K562 (cell line): ENCODE results near the gene PSMD9. TPM values are rescaled to one million over a fixed set of nuclear protein-coding genes. Genes with fewer than 3 reads are reported as not detected.

ENCODE experiments used
- AFF4 ChIP-seq: sonication (generic); formaldehyde crosslinking; IDR thresholded peaks from 2 replicates; pipeline ENCODE4 v1.8.0; 2023; ENCODE audit warnings: mild to moderate bottlenecking, missing genetic modification reagents
- ATF1 ChIP-seq, 2 experiments: fragments of 450-650 bp in 1 of 2; IDR thresholded peaks; 2 replicates each; pipeline ENCODE4 v1.6.1; 2016; ENCODE audit warnings: missing compliant biosample characterization in 1 of 2, missing genetic modification characterization in 1 of 2
- ATF7 ChIP-seq: fragments of 450-650 bp; IDR thresholded peaks from 2 replicates; pipeline ENCODE4 v1.7.1; 2014; ENCODE audit warnings: mild to moderate bottlenecking, moderate library complexity
- EGR1 ChIP-seq: fragments of 450-650 bp; conservative IDR thresholded peaks from 2 replicates; pipeline ENCODE4 v1.6.1; 2017; ENCODE audit warnings: mild to moderate bottlenecking
- EP300 ChIP-seq: IDR thresholded peaks from 2 replicates; pipeline ENCODE4 v1.6.1; 2012; ENCODE audit warnings: low read length, improper control_type of control experiment
- ESRRA ChIP-seq: fragments of 450-650 bp; IDR thresholded peaks from 2 replicates; pipeline ENCODE4 v1.6.1; 2014; ENCODE audit warnings: low read depth, mild to moderate bottlenecking, moderate library complexity, borderline replicate concordance
- ETV1 ChIP-seq: fragments of 450-650 bp; conservative IDR thresholded peaks from 2 replicates; pipeline ENCODE4 v1.6.1; 2016; ENCODE audit warnings: missing genetic modification characterization, control low read depth, low read depth, missing compliant biosample characterization
- FOXP1 ChIP-seq: sonication (generic); formaldehyde crosslinking; IDR thresholded peaks from 2 replicates; pipeline ENCODE4 v1.8.0; 2022; ENCODE audit warnings: mild to moderate bottlenecking, missing genetic modification reagents
- KLF16 ChIP-seq: IDR thresholded peaks from 2 replicates; pipeline ENCODE4 v1.6.1; 2016; ENCODE audit warnings: antibody characterized with exemption
- MYC ChIP-seq, 2 experiments: fragments of 250-450 bp in 1 of 2; sonication (Bioruptor Pico) in 1 of 2; IDR thresholded peaks; 2 replicates each; pipeline versions ENCODE4 v1.5.1 to v1.6.1; 2012 to 2021; ENCODE audit warnings: low read depth in 2 of 2, borderline replicate concordance in 1 of 2, improper control_type of control experiment in 1 of 2, low read length in 1 of 2, mild to moderate bottlenecking in 1 of 2, moderate library complexity in 1 of 2
- NCOR1 ChIP-seq: fragments of 450-650 bp; IDR thresholded peaks from 2 replicates; pipeline ENCODE4 v1.6.1; 2016; ENCODE audit warnings: mild to moderate bottlenecking, moderate library complexity
- PHB ChIP-seq: fragments of 250-450 bp; sonication (Bioruptor Pico); IDR thresholded peaks from 2 replicates; pipeline ENCODE4 v1.5.0; 2021
- POLR2B ChIP-seq: fragments of 450-650 bp; IDR thresholded peaks from 2 replicates; pipeline ENCODE4 v1.6.1; 2018; ENCODE audit warnings: low read depth; ENCODE audit not compliant: partially characterized antibody
- SNIP1 ChIP-seq: fragments of 450-650 bp; IDR thresholded peaks from 2 replicates; pipeline ENCODE4 v1.7.1; 2017; ENCODE audit warnings: low read depth, mild to moderate bottlenecking
- TRIM24 ChIP-seq, 2 experiments: fragments of 450-650 bp; IDR thresholded peaks; 2 replicates each; pipeline ENCODE4 v1.6.1; 2016
- ZNF280B ChIP-seq: fragments of 250-450 bp; sonication (Bioruptor Pico); IDR thresholded peaks from 2 replicates; pipeline ENCODE4 v1.5.1; 2021; ENCODE audit warnings: mild to moderate bottlenecking
- ZNF436 ChIP-seq: fragments of 250-450, 450-650 bp; sonication (Bioruptor Pico); formaldehyde crosslinking; IDR thresholded peaks from 2 replicates; pipeline ENCODE4 v1.7.0; 2020; ENCODE audit warnings: mild to moderate bottlenecking
- ZNF584 ChIP-seq: fragments of 200-800 bp; sonication (Bioruptor generic); IDR thresholded peaks from 2 replicates; pipeline ENCODE4 v1.6.1; 2016; ENCODE audit warnings: low read depth, mild to moderate bottlenecking, missing genetic modification characterization, missing compliant biosample characterization
- ZNF668 ChIP-seq: fragments of 250-450 bp; sonication (Bioruptor Pico); IDR thresholded peaks from 2 replicates; pipeline ENCODE4 v1.8.0; 2022; ENCODE audit warnings: mild to moderate bottlenecking, inconsistent platforms
- polyA plus RNA-seq, 8 experiments: library from polyadenylated mRNA; depleted of rRNA in 4 of 8; stranded (reverse) in 5 of 8; unstranded in 3 of 8; fragments of >200 nt; fragmentation: Nextera tagmentation in 2 of 8; fragmentation: Illumina TruSeq in 1 of 8; extraction: Ambion mirVana in 2 of 8; extraction: Trizol in 1 of 8; gene quantifications; 2 replicates each; pipeline versions ENCODE4 v1.2.1 to v1.2.3, GENCODE V29; 2011 to 2014; ENCODE audit warnings: inconsistent platforms in 1 of 8, missing spikeins in 1 of 8
- total RNA-seq, 7 experiments: library from RNA; depleted of rRNA in 6 of 7; stranded (reverse); fragments of >200 nt in 6 of 7; fragmentation: Illumina TruSeq in 2 of 7; extraction: Trizol in 2 of 7; gene quantifications; 2 replicates each; pipeline versions ENCODE4 v1.2.1 to v1.2.3, GENCODE V29; 2011 to 2021; ENCODE audit warnings: low replicate concordance in 1 of 7

PSMD9 gene
- total and polyA plus RNA-seq, 9 of the 15 experiments (the other 6 are each of a cell fraction or from before 2014, with no cell fraction given), result 12.2 to 143 (median 61.3) TPM

GRCh38 chr12:121933522-121934308 lies 45.1 kb downstream of the PSMD9 start (continued):
- TF ChIP-seq MYC (IDR thresholded peaks at IDR 0.05; ENCODE audit: low read depth, low read length) (peak; percentile 92), MYC (CRISPR knock-in tag; IDR thresholded peaks at IDR 0.05; ENCODE audit: borderline replicate concordance, low read depth) (no peak; the same call in 1 of the 2 replicates), FOXP1 (CRISPR knock-in tag) (peak; percentile 28; the same call in 1 of the 2 replicates), ESRRA (peak; percentile 51), KLF16 (peak; percentile 40; the same call in 1 of the 2 replicates), POLR2B (peak; percentile 58), ZNF668 (CRISPR knock-in tag) (no peak), ZNF280B (CRISPR knock-in tag) (no peak), AFF4 (CRISPR knock-in tag) (no peak), SNIP1 (no peak), ATF7 (peak; percentile 84), TRIM24 (IDR thresholded peaks at IDR 0.05) (peak; percentile 74 to 81; a peak in 3 of 4 replicates), ETV1 (tag) (peak; percentile 61), EP300 (peak; percentile 79), EGR1 (peak; percentile 50), ZNF584 (CRISPR knock-in tag) (peak; percentile 46), ZNF436 (no peak), ATF1 (CRISPR knock-in tag; IDR thresholded peaks at IDR 0.05) (no peak), ATF1 (tag; IDR thresholded peaks at IDR 0.05) (peak; percentile 77), PHB (CRISPR knock-in tag) (no peak), NCOR1 (peak; percentile 69)
